ENCODE data around the gene KRTAP5-5. TPM values are rescaled to one million over a fixed set of nuclear protein-coding genes. Genes with fewer than 3 reads are reported as not detected.
A peak's percentile ranks its signal among the peaks of the same experiment; 100 is the strongest.

KRTAP5-5 gene
- total RNA-seq, 1 donor from 2014 or later: not detected

- Mint-ChIP-seq H3K27me3 (ENCODE audit: unreplicated experiment) (no peaks in the 10 kb centered on the region), H3K9me3 (ENCODE audit: unreplicated experiment) (peaks cover 2% of the 10 kb centered on the region), H3K4me3 (ENCODE audit: unreplicated experiment) (no peak overlapping the region), H3K27ac (ENCODE audit: unreplicated experiment) (peak overlapping the region; percentile 44), H3K4me1 (ENCODE audit: low read depth, unreplicated experiment) (peaks cover 13% of the 10 kb centered on the region), H3K36me3 (ENCODE audit: unreplicated experiment) (no peaks in the 10 kb centered on the region)
- no peak for TF ChIP-seq CTCF (IDR thresholded peaks at IDR 0.05; ENCODE audit: partially characterized antibody, unreplicated experiment)
- DNase-seq: no peak
Measured at GRCh38 chr11:1674173-1675131, 44.9 kb downstream of the KRTAP5-5 start.

DNA sequence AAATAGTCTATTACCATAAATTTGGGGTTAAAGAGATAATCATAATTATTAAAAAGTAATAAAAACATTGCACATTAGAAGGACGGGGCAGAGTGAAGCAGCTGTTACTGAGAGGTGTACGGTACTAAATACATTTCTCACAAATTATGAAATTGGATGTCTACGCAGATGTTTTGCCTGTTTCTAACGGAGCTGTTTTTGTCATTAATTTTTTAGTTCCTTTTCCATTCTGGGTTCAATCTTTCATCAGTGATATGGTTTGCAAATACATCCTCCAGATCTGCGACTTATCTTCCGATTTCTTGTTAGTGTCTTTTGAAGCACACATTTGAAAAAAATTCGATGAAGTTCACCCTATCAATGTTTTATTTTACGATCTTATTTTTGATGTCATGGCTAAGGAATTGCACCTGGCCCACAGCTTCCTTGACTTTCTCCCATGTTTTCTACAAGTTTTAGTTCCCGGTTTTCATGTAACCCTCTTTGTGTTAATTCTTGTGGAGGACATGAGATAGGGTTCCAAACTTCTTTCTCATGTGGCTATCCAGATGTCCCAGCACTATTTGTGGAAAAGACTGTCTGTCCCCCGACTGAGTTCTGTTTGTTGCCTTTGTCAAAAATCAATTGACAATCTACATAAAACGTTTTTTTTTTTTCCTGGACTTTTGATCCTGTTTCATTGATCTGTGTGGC, 46.1 kb downstream of the KRTAP5-5 start:
- no peak overlapping the region for H3K4me3 Mint-ChIP-seq (ENCODE audit: unreplicated experiment)
- H3K4me1 Mint-ChIP-seq (ENCODE audit: low read depth, unreplicated experiment): peaks cover 13% of the 10 kb centered on the region
- TF ChIP-seq CTCF (IDR thresholded peaks at IDR 0.05; ENCODE audit: partially characterized antibody, unreplicated experiment): no peak
- no peaks in the 10 kb centered on the region for H3K27me3 Mint-ChIP-seq (ENCODE audit: unreplicated experiment)
- H3K27ac Mint-ChIP-seq (ENCODE audit: unreplicated experiment): no peak overlapping the region
- no peaks in the 10 kb centered on the region for H3K36me3 Mint-ChIP-seq (ENCODE audit: unreplicated experiment)
- H3K9me3 Mint-ChIP-seq (ENCODE audit: unreplicated experiment): peaks cover 2% of the 10 kb centered on the region
- DNase-seq: no peak

GRCh38 chr11:1676229-1676740, 46.7 kb downstream of the KRTAP5-5 start:
- Mint-ChIP-seq H3K36me3 (ENCODE audit: unreplicated experiment) (no peaks in the 10 kb centered on the region), H3K9me3 (ENCODE audit: unreplicated experiment) (peaks cover 2% of the 10 kb centered on the region), H3K27ac (ENCODE audit: unreplicated experiment) (no peak overlapping the region), H3K4me3 (ENCODE audit: unreplicated experiment) (no peak overlapping the region), H3K27me3 (ENCODE audit: unreplicated experiment) (no peaks in the 10 kb centered on the region), H3K4me1 (ENCODE audit: low read depth, unreplicated experiment) (peaks cover 13% of the 10 kb centered on the region)
- no peak for DNase-seq
- no peak for TF ChIP-seq CTCF (IDR thresholded peaks at IDR 0.05; ENCODE audit: partially characterized antibody, unreplicated experiment)

GRCh38 chr11:1679881-1680280, 50.3 kb downstream of the KRTAP5-5 start:
- Mint-ChIP-seq H3K27me3 (ENCODE audit: unreplicated experiment) (no peaks in the 10 kb centered on the region), H3K4me3 (ENCODE audit: unreplicated experiment) (no peak overlapping the region), H3K36me3 (ENCODE audit: unreplicated experiment) (no peaks in the 10 kb centered on the region), H3K9me3 (ENCODE audit: unreplicated experiment) (peaks cover 2% of the 10 kb centered on the region), H3K27ac (ENCODE audit: unreplicated experiment) (no peak overlapping the region), H3K4me1 (ENCODE audit: low read depth, unreplicated experiment) (peaks cover 9% of the 10 kb centered on the region)
- no peak for TF ChIP-seq CTCF (IDR thresholded peaks at IDR 0.05; ENCODE audit: partially characterized antibody, unreplicated experiment)
- DNase-seq: no peak

Other genes with a start within 250 kb of the KRTAP5-5 start
- gene BRSK2, start 239.8 kb upstream of the KRTAP5-5 start, total RNA-seq (ENCODE audit: unreplicated experiment): 207 TPM
- 29.0 TPM for gene MOB2, start 143.0 kb upstream of the KRTAP5-5 start, total RNA-seq (ENCODE audit: unreplicated experiment)
- gene DUSP8, start 57.5 kb upstream of the KRTAP5-5 start, total RNA-seq (ENCODE audit: unreplicated experiment): 123 TPM
- not detected for gene KRTAP5-1, start 44.5 kb upstream of the KRTAP5-5 start, total RNA-seq (ENCODE audit: unreplicated experiment)
- not detected for gene KRTAP5-2, start 31.5 kb upstream of the KRTAP5-5 start, total RNA-seq (ENCODE audit: unreplicated experiment)
- gene KRTAP5-3, start 21.3 kb upstream of the KRTAP5-5 start, total RNA-seq (ENCODE audit: unreplicated experiment): not detected
- not detected for gene KRTAP5-4, start 7.6 kb upstream of the KRTAP5-5 start, total RNA-seq (ENCODE audit: unreplicated experiment)
- gene KRTAP5-6, start 67.4 kb downstream of the KRTAP5-5 start, total RNA-seq (ENCODE audit: unreplicated experiment): not detected
- 5.4 TPM for gene IFITM10, start 120.8 kb downstream of the KRTAP5-5 start, total RNA-seq (ENCODE audit: unreplicated experiment)
- gene CTSD, start 134.2 kb downstream of the KRTAP5-5 start, total RNA-seq (ENCODE audit: unreplicated experiment): 159 TPM
- not detected for gene SYT8, start 205.2 kb downstream of the KRTAP5-5 start, total RNA-seq (ENCODE audit: unreplicated experiment)
- gene TNNI2, start 209.2 kb downstream of the KRTAP5-5 start, total RNA-seq (ENCODE audit: unreplicated experiment): not detected
- gene LSP1, start 223.3 kb downstream of the KRTAP5-5 start, total RNA-seq (ENCODE audit: unreplicated experiment): 2.5 TPM

All from glutamatergic neuron (in vitro differentiated cells).